KMS-11 (cell line): Measurements from ENCODE around the gene GAGE2A.

Experiments used
- H2AFZ ChIP-seq: fragments of 200-600 bp; sonication (generic); 2 replicates; pipeline ENCODE4 v1.6.1; 2016; ENCODE audit warnings: antibody characterized with exemption, mixed run types, low read depth
- H3K27ac ChIP-seq: fragments of 200-600 bp; sonication (generic); 2 replicates; pipeline ENCODE4 v1.6.1; 2016; ENCODE audit warnings: mild to moderate bottlenecking, mixed run types
- H3K27me3 ChIP-seq: fragments of 200-600 bp; sonication (generic); 2 replicates; pipeline ENCODE4 v1.6.1; 2017; ENCODE audit warnings: mild to moderate bottlenecking, low read depth, mixed run types, moderate library complexity; ENCODE audit not compliant: insufficient read depth
- H3K36me3 ChIP-seq: fragments of 200-600 bp; sonication (generic); 2 replicates; pipeline ENCODE4 v1.6.1; 2017; ENCODE audit warnings: mild to moderate bottlenecking, mixed run types; ENCODE audit not compliant: insufficient read depth
- H3K4me1 ChIP-seq: fragments of 200-600 bp; sonication (generic); 2 replicates; pipeline ENCODE4 v1.6.1; 2016; ENCODE audit warnings: mild to moderate bottlenecking, low read depth, mixed run types; ENCODE audit not compliant: poor library complexity, severe bottlenecking
- H3K4me2 ChIP-seq: fragments of 200-600 bp; sonication (generic); 2 replicates; pipeline ENCODE4 v1.7.0; 2016; ENCODE audit warnings: mild to moderate bottlenecking, mixed run types
- H3K4me3 ChIP-seq: fragments of 200-600 bp; sonication (generic); IDR thresholded peaks from 2 replicates; pipeline ENCODE4 v1.6.1; 2017; ENCODE audit warnings: low read depth, low read length, mixed read lengths; ENCODE audit not compliant: insufficient read depth
- H3K79me2 ChIP-seq: fragments of 200-600 bp; sonication (generic); 2 replicates; pipeline ENCODE4 v1.6.1; 2016; ENCODE audit warnings: low read depth, mixed run types; ENCODE audit not compliant: insufficient read depth
- H3K9ac ChIP-seq: fragments of 200-600 bp; sonication (generic); 2 replicates; pipeline ENCODE4 v1.6.1; 2016; ENCODE audit warnings: mild to moderate bottlenecking, mixed run types
- H4K20me1 ChIP-seq: fragments of 200-600 bp; sonication (generic); 2 replicates; pipeline ENCODE4 v1.6.1; 2016; ENCODE audit warnings: mild to moderate bottlenecking, mixed run types; ENCODE audit not compliant: insufficient read depth
- TF ChIP-seq, protein P1 (sequence below): fragments of 200-600 bp; sonication (generic); conservative IDR thresholded peaks from 2 replicates; pipeline ENCODE4 v1.6.1; 2017; ENCODE audit warnings: low read depth, mild to moderate bottlenecking, antibody characterized with exemption, low read length, moderate library complexity, mixed read lengths

The GAGE2A gene

GRCh38 chrX:49644991-49645637, 55.8 kb downstream of the GAGE2A start:
- no peaks in the 10 kb centered on the region for H3K4me1 ChIP-seq
- H3K36me3 ChIP-seq, result no peaks in the 10 kb centered on the region
- no peak overlapping the region for H3K27ac ChIP-seq
- H3K79me2 ChIP-seq, result no peaks in the 10 kb centered on the region
- H3K9ac ChIP-seq, result no peak overlapping the region
- H3K4me2 ChIP-seq, result no peak overlapping the region
- H3K27me3 ChIP-seq, result no peaks in the 10 kb centered on the region
- H4K20me1 ChIP-seq, result no peaks in the 10 kb centered on the region
- no peak overlapping the region for H3K4me3 ChIP-seq
- TF ChIP-seq, protein P1, sequence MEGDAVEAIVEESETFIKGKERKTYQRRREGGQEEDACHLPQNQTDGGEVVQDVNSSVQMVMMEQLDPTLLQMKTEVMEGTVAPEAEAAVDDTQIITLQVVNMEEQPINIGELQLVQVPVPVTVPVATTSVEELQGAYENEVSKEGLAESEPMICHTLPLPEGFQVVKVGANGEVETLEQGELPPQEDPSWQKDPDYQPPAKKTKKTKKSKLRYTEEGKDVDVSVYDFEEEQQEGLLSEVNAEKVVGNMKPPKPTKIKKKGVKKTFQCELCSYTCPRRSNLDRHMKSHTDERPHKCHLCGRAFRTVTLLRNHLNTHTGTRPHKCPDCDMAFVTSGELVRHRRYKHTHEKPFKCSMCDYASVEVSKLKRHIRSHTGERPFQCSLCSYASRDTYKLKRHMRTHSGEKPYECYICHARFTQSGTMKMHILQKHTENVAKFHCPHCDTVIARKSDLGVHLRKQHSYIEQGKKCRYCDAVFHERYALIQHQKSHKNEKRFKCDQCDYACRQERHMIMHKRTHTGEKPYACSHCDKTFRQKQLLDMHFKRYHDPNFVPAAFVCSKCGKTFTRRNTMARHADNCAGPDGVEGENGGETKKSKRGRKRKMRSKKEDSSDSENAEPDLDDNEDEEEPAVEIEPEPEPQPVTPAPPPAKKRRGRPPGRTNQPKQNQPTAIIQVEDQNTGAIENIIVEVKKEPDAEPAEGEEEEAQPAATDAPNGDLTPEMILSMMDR, result no peak
- no peak overlapping the region for H2AFZ ChIP-seq
